GM21528 (cell line): ENCODE measurements around the gene MFNG.

Experiments
- ATAC-seq: cut with Tn5 transposase; IDR thresholded peaks from one replicate; pipeline ENCODE4 v1.9.1; 2021; ENCODE audit warnings: mild to moderate bottlenecking, moderate library complexity; ENCODE audit not compliant: unreplicated experiment, low FRiP score

Gene MFNG

GRCh38 chr22:37514526-37515051 lies 28.4 kb upstream of the MFNG start:
- no peak for ATAC-seq

GRCh38 chr22:37511395-37512104 lies 25.4 kb upstream of the MFNG start:
- ATAC-seq: no peak

- ATAC-seq: no peak
Measured at GRCh38 chr22:37510091-37510490, 23.9 kb upstream of the MFNG start.

DNA sequence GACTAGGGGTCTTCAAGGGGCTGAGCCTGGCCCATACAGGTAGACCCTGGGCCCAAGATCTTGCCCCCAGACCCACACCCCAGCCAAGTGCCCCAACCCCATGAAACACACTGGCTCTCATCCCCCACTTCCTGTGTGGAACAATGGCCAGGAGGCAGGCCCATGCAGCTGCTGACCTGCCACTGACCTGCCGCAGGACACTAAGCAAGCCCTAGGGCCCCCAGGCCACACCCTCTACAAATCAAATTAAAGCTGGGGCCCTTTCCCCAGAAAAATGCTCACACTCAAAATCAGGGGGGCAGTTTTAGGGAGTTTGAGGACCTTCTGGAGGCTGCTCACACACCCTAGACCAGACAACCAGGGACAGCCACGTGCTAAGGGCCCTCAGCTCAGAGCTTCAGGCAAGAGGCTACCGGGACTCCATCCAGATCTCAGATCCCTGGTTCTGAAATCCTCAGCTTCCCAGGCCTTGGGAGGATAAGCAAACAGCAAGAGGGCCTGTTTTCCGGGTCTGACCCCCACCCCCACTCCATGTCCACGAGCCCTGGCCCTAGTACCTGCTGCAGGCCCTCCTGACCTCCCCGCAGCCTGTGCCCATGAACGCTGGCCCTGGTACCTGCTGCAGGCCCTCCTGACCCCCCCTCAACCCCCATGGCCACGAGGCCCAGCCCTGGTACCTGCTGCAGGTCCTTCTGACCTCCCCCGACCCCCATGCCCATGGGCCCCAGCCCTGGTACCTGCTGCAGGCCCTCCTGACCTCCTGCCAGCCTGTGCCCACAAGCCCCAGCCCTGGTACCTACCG lies 23.1 kb upstream of the MFNG start:
- no peak for ATAC-seq

- ATAC-seq: no peak
Measured at GRCh38 chr22:37508431-37508992, 22.3 kb upstream of the MFNG start.

DNA sequence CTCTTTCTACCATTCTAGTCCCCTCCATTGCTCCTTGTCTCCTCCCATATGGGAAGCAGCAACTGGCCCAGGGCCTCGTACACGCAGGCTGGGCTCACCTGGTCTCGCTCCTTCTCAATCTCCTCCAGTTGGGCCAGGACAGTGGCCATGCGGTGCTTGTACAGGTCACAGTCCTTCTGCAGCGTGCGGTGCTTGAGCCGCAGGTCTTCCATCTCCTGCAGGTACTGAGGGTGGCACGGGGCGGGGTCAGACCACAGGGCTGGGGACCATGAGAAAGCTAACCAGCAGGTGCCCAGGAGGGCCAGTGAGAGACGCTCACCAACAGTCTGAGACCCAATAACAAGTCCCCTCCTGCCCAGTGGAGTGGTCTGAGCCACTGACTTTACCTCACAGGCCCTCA lies 21.5 kb upstream of the MFNG start:
- no peak for ATAC-seq

GRCh38 chr22:37505989-37506388 lies 19.8 kb upstream of the MFNG start:
- ATAC-seq: no peak

- ATAC-seq: no peak
Measured at GRCh38 chr22:37505565-37505964, 19.4 kb upstream of the MFNG start.

DNA sequence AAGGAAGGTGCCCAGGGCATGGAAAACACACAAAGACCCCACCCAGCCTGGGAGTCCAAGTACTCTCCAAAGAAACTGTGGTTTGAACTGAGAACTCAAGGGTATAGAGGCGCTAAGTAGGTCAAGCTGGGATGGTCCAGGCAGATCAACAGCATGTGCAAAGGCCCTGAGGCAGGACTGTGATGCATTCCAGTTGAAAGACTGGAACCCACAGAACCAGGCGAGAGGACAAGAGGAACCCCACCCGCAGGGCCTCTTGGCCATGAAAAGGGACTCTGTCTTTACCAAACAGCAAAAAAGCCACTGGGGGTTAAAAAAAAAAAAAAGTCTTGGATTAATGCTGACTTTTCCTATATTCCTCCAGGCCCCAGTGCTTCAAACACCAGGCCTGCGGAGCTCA lies 18.8 kb upstream of the MFNG start:
- ATAC-seq: no peak

DNA sequence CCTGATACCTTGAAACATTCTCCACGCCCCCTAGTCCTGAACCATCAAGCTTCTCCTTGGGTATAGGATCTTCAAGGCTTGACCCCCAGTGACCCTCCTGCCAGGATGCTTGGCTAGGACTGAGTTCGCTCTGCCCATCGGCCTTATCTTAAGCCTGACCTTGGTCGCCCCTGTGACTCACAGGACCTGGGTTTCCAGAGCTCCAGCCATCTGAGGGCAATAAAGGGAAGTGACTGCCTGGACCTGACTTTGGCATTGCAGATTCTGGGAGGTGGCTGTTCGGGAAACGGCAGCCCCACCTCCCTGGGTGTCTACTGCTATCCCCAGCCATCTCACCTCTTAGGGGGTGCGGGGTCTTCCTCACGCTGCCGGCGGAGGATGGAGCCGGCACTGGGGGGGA lies 17.7 kb upstream of the MFNG start:
- ATAC-seq: no peak

DNA sequence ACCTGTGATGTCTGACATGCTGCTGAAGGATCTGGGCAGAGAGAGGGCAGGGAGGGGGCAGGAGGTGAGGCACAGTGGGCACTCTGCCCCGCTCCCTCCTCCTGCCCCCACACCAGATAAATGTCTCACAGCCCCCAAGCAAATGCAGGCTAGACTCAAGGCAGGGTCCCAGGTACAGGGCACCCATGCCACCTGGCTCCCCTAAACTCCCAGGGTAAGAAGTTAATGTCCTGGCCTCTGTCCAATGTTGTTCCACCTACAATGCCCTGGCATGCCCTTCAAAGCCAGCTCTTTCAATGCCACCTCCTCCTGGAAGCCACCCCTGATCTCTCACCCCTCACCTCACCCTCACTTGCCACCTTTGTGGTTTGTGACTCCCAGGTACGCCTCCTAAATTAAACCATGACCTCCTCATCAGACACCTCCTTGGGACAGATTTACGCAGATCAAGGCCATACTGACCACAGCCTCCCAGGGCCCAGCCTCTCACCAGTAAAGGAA lies 17.0 kb upstream of the MFNG start:
- no peak for ATAC-seq

- ATAC-seq: no peak
Measured at GRCh38 chr22:37502342-37503182, 16.4 kb upstream of the MFNG start.

DNA sequence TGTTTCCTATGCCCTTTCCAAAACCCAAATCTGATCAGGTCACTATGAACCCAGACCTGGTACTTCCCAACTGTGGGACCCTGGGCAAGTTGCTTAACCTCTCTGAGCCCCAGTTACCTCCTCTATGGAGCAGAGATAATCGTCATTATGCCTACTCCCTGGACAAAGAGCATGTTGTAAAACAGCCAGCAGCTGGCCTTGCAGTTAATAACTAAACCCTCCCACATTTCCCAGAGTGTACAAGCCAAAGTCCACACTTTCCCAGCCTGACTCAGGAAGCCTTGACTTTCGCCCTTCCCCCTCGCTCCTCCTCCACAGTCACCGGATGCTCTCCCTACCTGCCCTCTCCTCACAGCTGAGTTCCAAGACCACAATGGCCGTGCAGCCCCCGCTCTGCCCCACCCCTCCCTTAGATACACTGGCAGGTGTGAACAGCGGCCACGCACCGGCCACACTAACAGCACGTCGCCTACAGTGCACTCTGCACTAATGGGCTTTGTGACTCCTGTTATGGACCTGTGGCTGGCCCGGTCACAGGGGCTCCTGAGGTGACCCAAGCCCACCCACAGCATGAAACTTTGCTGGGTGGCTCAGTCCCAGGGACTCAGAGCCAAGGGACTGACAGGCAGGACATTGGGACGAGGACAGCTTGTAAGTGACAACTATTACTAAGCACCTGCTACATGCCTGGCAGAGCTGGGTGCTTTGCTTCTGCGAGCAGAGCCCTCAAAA lies 15.6 kb upstream of the MFNG start:
- ATAC-seq: no peak

GRCh38 chr22:37500745-37501609 lies 14.8 kb upstream of the MFNG start:
- ATAC-seq: no peak

DNA sequence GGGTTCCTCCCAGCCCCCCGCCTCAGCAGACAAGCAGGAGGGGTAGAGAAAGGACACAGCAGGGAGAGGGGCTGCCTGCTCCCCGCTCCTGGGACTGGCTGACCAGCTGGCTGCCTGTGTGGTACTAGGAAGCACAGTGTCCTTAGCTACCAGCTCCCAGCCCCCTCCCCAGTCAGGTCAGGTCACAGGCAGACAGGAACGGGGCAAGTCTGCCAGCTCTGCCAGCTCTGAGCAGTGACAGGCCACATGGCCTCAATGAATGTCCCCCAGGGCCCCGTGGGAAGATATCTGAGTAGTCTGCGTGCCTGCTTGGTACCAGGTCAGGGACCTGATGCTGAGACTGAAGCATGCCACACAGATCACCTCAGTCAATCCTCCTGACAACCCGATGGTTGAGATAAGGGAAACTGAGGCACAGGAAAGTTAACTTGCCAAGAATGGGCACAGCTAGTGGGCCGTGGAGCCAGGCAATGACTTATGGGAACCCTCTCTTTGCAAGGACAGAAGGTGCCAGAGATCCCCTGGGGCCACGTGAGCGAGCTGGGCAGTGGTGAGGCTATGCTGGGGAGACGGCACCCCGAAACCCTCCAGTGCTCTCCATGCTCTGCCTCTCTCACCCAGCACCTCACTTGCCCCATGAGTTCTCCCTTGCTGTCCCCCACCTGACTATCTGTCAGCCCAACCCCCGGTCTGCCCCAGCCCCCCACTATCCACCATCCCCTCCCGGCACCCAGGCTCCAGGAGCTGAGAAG lies 13.8 kb upstream of the MFNG start:
- ATAC-seq: no peak

- no peak for ATAC-seq
Measured at GRCh38 chr22:37499027-37499707, 13.0 kb upstream of the MFNG start.

- ATAC-seq: no peak
Measured at GRCh38 chr22:37498289-37498909, 12.2 kb upstream of the MFNG start.
